GM13976 (cell line): ENCODE results near the gene SAMD3.
"Not testable (repeated sequence)": the region's sequence is repeated elsewhere in the genome, so short reads cannot be mapped to it uniquely, and the experiment has no call there.

Experiments used
- DNase-seq: peaks from one replicate; pipeline ENCODE4 v3.0.0; 2012; ENCODE audit warnings: low spot score
- CTCF ChIP-seq: IDR thresholded peaks from 2 replicates; pipeline ENCODE4 v1.5.1; 2012; ENCODE audit warnings: borderline replicate concordance, mild to moderate bottlenecking; ENCODE audit not compliant: insufficient read depth; ENCODE audit errors: extremely low read depth, missing control alignments, control extremely low read depth
- in situ Hi-C: fragments of 300-500 bp; cut with MboI; formaldehyde crosslinking; loops from one replicate; pipeline ENCODE4 v1.12.0; 2022; ENCODE audit warnings: low sequenced_read_pairs, mixed read lengths, inconsistent platforms; ENCODE audit not compliant: unreplicated experiment

SAMD3 gene

GRCh38 chr6:130222775-130223174 is at the start of gene SAMD3:
TSS of gene SAMD3 (minus strand) at chr6:130222951. CDS start at chr6:130215273, 7,678 bp downstream.
- no peak for DNase-seq
- no peak for TF ChIP-seq CTCF
- in situ Hi-C loops: no loop called here

- no peak for TF ChIP-seq CTCF
- peak; percentile 20 for DNase-seq
- in situ Hi-C loops: no loop called here
These were observed 47.4 kb upstream of the SAMD3 start for GRCh38 chr6:130269969-130270635.

- DNase-seq, in situ Hi-C loops: not testable (repeated sequence)
These were observed 42.8 kb upstream of the SAMD3 start for GRCh38 chr6:130265553-130265952.

DNA sequence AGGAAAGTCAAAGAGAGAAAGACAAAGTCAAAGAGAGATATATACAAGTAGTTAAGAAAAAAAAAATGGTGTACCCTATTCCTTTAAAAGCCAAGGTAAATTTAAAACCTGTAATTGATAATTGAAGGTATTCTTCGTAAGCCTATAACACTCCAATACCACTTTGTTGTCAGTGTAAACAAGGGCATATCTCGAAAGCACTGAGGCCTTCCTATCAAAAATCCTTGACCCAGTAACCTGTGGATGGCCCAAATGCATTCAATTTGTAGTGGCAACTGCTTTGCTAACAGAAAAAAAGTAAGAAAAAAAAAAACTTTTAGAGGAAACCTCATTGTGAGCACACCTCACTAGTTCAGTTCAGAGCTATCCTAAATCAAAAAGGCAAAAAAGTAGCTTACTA is 39.3 kb upstream of the SAMD3 start:
- DNase-seq: no peak
- in situ Hi-C loops: no loop called here
- TF ChIP-seq CTCF: no peak

GRCh38 chr6:130261558-130261957 is 38.8 kb upstream of the SAMD3 start:
- in situ Hi-C loops, DNase-seq: not testable (repeated sequence)

- in situ Hi-C loops, DNase-seq: not testable (repeated sequence)
These were observed 38.0 kb upstream of the SAMD3 start for GRCh38 chr6:130260614-130261241.

DNA sequence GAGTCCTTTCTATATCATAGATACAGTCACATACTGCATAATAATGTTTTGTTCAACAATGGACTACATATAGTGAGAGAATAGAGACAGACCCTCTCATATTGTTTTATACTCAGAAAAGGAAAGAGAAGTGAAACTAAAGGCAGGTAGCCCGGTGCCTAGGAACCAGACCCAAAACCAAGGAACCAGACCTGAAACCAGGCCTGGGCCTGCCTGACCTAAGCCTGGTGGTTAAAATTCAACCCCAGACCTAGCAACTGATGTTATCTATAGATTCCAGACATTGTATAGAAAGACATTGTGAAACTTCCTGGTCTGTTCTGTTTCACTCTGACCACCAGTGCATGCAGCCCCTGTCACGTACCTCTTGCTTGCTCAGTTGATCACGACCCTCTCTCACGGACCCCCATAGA is 37.3 kb upstream of the SAMD3 start:
- in situ Hi-C loops, DNase-seq: not testable (repeated sequence)

GRCh38 chr6:130259557-130259956 is 36.8 kb upstream of the SAMD3 start:
- in situ Hi-C loops: no loop called here
- no peak for TF ChIP-seq CTCF
- no peak for DNase-seq

DNA sequence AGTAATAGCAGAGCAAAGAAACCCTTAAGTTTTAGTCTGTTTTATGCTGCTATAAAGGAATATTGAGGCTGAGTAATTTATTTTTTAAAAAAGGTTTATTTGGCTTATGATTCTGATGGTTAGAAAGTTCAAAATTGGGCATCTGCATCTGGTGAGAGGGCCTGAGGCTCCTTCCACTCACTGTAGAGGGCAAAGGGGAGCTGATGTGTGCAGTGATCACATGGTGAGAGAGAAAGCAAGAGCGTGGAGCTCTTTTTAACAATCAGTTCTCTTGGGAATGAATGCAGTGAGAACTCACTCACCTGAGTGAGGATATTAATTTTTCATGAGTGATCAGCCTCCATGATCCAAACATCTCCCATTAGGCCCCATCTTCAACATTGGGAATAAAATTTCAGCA is 36.4 kb upstream of the SAMD3 start:
- no peak for DNase-seq
- TF ChIP-seq CTCF: no peak
- in situ Hi-C loops: no loop called here
